DOHH2 (cell line): ENCODE data around the gene PTGFRN.

Experiments
- H3F3A ChIP-seq: fragments of 200-600 bp; sonication (generic), shearing (Covaris generic); 2 replicates; pipeline ENCODE4 v1.6.0; 2016; ENCODE audit warnings: antibody characterized with exemption, mild to moderate bottlenecking; ENCODE audit not compliant: control insufficient read depth, insufficient read depth
- H3K27ac ChIP-seq: fragments of 200-600 bp; sonication (generic); 2 replicates; pipeline ENCODE4 v1.5.1; 2014; ENCODE audit warnings: low read depth, mild to moderate bottlenecking, low read length, moderate library complexity
- H3K27me3 ChIP-seq: fragments of 200-600 bp; sonication (generic); 2 replicates; pipeline ENCODE4 v1.6.1; 2014; ENCODE audit warnings: mild to moderate bottlenecking, low read length, mixed read lengths; ENCODE audit not compliant: control insufficient read depth
- H3K36me3 ChIP-seq: fragments of 200-600 bp; sonication (generic); 2 replicates; pipeline ENCODE4 v1.6.1; 2014; ENCODE audit warnings: mild to moderate bottlenecking, low read length, moderate library complexity, mixed read lengths; ENCODE audit not compliant: control insufficient read depth
- H3K4me1 ChIP-seq: fragments of 200-600 bp; sonication (generic); 2 replicates; pipeline ENCODE4 v1.6.1; 2014; ENCODE audit warnings: mild to moderate bottlenecking, low read length, mixed read lengths; ENCODE audit not compliant: control insufficient read depth
- H3K4me2 ChIP-seq: fragments of 200-600 bp; sonication (generic); 2 replicates; pipeline ENCODE4 v1.6.0; 2014; ENCODE audit warnings: mild to moderate bottlenecking, low read length, moderate library complexity
- H3K4me3 ChIP-seq: fragments of 200-600 bp; sonication (generic); 2 replicates; pipeline ENCODE4 v1.5.1; 2014; ENCODE audit warnings: mild to moderate bottlenecking, low read length, mixed read lengths
- H3K79me2 ChIP-seq: fragments of 200-600 bp; sonication (generic); 2 replicates; pipeline ENCODE4 v1.6.1; 2014; ENCODE audit warnings: mild to moderate bottlenecking, low read length, mixed read lengths; ENCODE audit not compliant: control insufficient read depth
- H3K9me2 ChIP-seq: fragments of 200-600 bp; sonication (generic); replicated peaks from 2 replicates; pipeline ENCODE4 v1.6.1; 2014; ENCODE audit warnings: mild to moderate bottlenecking, low read length, mixed read lengths; ENCODE audit not compliant: control insufficient read depth
- H3K9me3 ChIP-seq: fragments of 200-600 bp; sonication (generic); 2 replicates; pipeline ENCODE4 v1.6.1; 2014; ENCODE audit warnings: antibody characterized with exemption, low read length, mixed read lengths; ENCODE audit not compliant: control insufficient read depth, insufficient read depth
- H4K20me1 ChIP-seq: fragments of 200-600 bp; sonication (generic); 2 replicates; pipeline ENCODE4 v1.6.0; 2014; ENCODE audit warnings: low read depth, mild to moderate bottlenecking, antibody characterized with exemption, low read length, moderate library complexity; ENCODE audit not compliant: control insufficient read depth, insufficient read depth
- EZH2phosphoT487 ChIP-seq: fragments of 200-600 bp; sonication (generic); IDR thresholded peaks from 2 replicates; pipeline ENCODE4 v1.6.1; 2017; ENCODE audit warnings: borderline replicate concordance, mild to moderate bottlenecking, antibody characterized with exemption, low read length, moderate library complexity, mixed read lengths
- TF ChIP-seq, protein P1 (sequence below): fragments of 200-600 bp; sonication (generic); IDR thresholded peaks from one replicate; pipeline ENCODE4 v1.5.1; 2014; ENCODE audit warnings: antibody characterized with exemption, mild to moderate bottlenecking, low read depth, low read length; ENCODE audit not compliant: poor library complexity, severe bottlenecking

PTGFRN gene

DNA sequence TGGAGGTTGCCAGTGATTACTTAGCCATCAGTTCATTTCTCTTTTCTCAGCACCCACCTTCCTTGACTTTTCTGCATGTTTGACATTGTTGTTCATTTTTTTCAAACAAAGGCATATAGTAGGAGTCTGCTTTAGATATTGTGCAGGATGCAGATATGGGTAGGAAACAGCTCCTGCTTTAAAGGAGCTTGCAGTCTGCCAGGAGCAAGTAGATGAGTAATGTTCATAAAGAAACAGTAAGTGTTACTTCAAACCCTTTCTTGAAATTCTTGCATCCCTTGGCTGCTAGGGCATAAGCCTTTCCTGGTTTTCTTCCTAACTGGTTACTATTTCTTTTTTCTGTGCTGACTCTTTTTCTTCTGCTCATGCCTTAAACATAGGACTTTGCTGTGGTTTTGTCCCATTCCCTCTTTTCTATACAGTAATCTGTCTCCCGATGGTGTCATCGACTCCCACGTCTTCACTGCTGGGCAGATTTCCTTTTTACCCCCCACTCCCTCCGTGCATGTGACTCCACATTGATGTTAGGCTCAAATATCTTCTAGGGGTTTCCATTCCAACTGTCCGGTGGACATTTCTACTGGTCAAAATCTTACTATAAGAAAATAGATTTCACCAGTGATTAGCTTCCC, 20.4 kb downstream of the PTGFRN start:
- H4K20me1 ChIP-seq = no peaks in the 10 kb centered on the region
- no peaks in the 10 kb centered on the region for H3K4me1 ChIP-seq
- no peaks in the 10 kb centered on the region for H3K9me2 ChIP-seq
- no peak overlapping the region for H3K4me3 ChIP-seq
- H3K36me3 ChIP-seq = no peaks in the 10 kb centered on the region
- H3K4me2 ChIP-seq = no peak overlapping the region
- H3F3A ChIP-seq = no peaks in the 10 kb centered on the region
- no peaks in the 10 kb centered on the region for H3K9me3 ChIP-seq
- TF ChIP-seq EZH2phosphoT487 = no peak
- TF ChIP-seq, protein P1, sequence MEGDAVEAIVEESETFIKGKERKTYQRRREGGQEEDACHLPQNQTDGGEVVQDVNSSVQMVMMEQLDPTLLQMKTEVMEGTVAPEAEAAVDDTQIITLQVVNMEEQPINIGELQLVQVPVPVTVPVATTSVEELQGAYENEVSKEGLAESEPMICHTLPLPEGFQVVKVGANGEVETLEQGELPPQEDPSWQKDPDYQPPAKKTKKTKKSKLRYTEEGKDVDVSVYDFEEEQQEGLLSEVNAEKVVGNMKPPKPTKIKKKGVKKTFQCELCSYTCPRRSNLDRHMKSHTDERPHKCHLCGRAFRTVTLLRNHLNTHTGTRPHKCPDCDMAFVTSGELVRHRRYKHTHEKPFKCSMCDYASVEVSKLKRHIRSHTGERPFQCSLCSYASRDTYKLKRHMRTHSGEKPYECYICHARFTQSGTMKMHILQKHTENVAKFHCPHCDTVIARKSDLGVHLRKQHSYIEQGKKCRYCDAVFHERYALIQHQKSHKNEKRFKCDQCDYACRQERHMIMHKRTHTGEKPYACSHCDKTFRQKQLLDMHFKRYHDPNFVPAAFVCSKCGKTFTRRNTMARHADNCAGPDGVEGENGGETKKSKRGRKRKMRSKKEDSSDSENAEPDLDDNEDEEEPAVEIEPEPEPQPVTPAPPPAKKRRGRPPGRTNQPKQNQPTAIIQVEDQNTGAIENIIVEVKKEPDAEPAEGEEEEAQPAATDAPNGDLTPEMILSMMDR = no peak
- no peak overlapping the region for H3K27ac ChIP-seq
- H3K27me3 ChIP-seq = peaks cover 5% of the 10 kb centered on the region; the same call in 1 of the 2 replicates
- H3K79me2 ChIP-seq = no peaks in the 10 kb centered on the region

DNA sequence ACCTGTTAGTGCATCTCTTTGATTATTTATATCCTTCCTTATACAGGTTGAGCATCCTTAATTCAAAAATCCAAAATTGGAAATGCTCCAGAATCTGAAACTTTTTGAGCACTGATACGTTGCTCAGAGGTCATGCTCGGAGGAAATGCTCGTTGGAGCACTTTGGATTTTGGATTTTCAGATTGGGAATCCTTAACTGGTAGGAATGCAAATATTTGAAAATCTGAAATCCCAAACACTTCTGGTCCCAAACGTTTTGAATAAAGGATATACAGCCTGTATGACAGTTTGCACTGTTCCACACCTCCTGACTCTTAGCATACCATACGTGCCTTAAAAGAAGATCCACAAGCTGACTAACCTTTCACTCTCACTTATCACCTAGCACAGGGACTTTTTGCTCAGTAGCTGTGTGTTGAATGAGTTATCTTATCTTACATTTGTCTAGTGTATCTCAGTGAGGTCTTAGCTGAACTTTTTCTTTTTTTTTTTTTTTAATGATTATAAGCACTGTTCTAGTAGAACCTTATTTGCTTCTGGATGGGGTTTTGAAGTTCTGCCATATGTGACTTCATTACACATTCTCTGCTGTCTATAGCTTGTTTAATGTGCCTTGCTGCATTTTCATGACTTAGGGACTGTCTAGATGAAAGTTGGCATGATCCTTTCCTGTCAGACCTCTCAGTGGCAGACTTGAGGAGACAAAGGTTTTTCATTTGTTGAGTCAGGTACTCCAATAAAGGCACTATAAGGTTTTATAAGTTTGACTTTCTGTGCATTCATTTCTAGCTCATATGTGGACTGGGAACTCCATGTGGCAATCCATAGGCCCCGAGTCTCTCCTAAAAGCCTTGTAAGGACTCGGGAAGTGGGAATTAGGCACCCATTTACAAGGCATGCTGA, 21.6 kb downstream of the PTGFRN start:
- H3K4me1 ChIP-seq = no peaks in the 10 kb centered on the region
- no peak overlapping the region for H3K4me3 ChIP-seq
- H3K27ac ChIP-seq = no peak overlapping the region
- H3K9me2 ChIP-seq = no peaks in the 10 kb centered on the region
- H3K9me3 ChIP-seq = no peaks in the 10 kb centered on the region
- no peaks in the 10 kb centered on the region for H3K36me3 ChIP-seq
- TF ChIP-seq, protein P1 = no peak
- no peak for TF ChIP-seq EZH2phosphoT487
- H3K4me2 ChIP-seq = no peak overlapping the region
- no peaks in the 10 kb centered on the region for H3F3A ChIP-seq
- H4K20me1 ChIP-seq = no peaks in the 10 kb centered on the region
- peaks cover 7% of the 10 kb centered on the region; the same call in 1 of the 2 replicates for H3K27me3 ChIP-seq
- H3K79me2 ChIP-seq = no peaks in the 10 kb centered on the region

DNA sequence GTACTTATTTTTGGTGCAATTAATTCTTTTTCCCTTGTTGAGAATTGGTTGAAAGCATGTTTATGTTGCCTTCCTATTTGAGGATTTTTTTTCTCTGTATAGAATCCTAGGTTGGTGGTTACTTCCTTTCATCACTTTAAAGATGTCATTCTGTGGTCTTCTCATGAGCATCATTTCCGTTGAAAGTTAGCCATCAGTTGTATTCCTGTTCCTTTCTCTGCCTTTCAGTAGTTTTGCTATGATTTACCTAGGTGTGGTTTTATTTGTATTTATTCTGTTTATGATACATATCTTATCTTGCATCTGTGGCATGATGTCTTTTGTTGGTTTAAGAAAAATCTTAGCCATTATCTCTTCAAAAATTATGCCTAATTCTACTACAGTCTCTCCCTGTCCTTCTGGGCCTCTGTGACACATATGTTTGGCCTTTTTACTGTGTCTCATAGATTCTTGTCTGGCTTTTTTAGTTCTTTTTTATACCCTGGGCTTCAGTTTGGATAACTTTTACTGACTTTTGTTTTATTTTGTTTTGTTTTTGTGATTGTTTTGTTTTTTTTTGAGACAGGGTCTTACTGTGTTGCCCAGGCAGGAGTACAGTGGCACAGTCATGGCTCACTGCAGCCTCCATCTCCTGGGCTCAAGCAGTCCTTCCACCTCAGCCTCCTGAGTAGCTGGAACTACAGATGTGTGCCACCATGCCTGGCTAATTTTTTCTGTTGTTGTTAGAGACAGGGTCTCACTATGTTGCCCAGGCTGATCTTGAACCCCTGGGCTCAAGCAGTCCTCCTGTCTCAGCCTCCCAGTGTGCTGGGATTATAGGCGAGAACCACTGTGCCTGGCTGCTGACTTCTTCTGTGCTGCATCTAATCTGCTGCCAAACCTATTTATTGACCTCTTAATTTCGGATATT, 24.1 kb downstream of the PTGFRN start:
- Histone ChIP-seq H4K20me1 (no peaks in the 10 kb centered on the region), H3K4me3 (no peak overlapping the region), H3K4me1 (no peaks in the 10 kb centered on the region), H3K79me2 (no peaks in the 10 kb centered on the region), H3K27me3 (peaks cover 7% of the 10 kb centered on the region; the same call in 1 of the 2 replicates), H3K27ac (no peak overlapping the region), H3K9me3 (no peaks in the 10 kb centered on the region), H3K4me2 (no peak overlapping the region), H3K9me2 (no peaks in the 10 kb centered on the region), H3K36me3 (no peaks in the 10 kb centered on the region), H3F3A (no peaks in the 10 kb centered on the region)
- TF ChIP-seq, protein P1 = no peak
- no peak for TF ChIP-seq EZH2phosphoT487
